HG02759 (cell line): ENCODE measurements around the gene QRICH2.
"Not testable (repeated sequence)": the region's sequence is repeated elsewhere in the genome, so short reads cannot be mapped to it uniquely, and the experiment has no call there.

ENCODE experiments used
- ATAC-seq: cut with Tn5 transposase; IDR thresholded peaks from one replicate; pipeline ENCODE4 v1.9.1; 2021; ENCODE audit warnings: mild to moderate bottlenecking, moderate library complexity; ENCODE audit not compliant: unreplicated experiment

QRICH2 gene

DNA sequence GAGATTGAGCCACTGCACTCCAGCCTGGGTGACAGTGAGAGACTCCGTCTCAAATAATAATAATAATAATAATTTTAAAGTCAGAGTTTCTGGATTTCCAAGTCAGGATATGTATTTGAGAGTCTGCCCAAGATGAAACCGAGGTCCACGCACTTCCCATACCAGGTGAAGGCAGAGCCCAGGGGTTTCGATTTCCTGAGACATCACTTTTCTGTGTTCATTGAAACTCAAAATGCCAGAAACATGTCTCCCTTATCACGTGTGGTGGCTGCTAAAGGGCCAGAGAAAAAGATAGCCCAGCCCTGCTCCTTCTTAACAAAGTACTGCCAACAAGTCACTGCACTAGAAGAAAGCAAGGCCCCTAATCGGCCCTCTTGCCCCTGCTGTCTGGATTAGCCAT lies 57.9 kb downstream of the QRICH2 start:
- ATAC-seq: no peak

DNA sequence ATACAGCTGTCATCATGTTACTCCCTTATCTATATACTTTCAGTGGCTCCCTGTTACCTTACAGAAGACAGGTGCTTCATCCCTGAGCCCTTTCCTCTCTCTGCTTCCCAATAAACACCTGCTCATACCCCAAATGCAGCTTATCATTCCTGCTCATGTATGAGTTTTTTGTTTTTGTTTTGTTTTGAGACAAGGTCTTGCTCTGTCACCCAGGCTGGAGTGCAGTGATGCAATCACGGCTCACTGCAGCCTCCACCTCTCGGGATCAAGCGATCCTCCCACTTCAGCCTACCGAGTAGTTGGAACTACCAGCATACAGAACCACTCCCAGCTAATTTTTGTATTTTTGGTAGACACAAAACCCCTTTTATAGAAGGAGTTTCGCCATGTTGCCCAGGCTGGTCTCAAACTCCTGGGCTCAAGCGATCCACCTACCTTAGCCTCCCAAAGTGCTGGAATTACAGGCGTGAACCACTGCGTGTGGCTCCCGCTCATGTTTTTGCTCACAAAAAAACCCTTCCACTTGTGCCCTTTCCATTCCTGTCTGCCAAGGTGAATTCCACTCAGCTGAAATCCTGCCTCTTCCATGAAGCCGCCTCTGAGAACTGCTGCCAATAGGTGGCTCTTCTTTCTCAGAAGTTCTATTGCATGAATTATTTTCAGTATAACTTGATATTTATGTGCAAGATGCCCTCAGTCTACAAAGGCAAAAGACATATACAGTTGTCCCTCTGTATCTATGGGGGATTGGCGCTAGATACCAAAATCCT lies 59.9 kb downstream of the QRICH2 start:
- ATAC-seq: no peak

DNA sequence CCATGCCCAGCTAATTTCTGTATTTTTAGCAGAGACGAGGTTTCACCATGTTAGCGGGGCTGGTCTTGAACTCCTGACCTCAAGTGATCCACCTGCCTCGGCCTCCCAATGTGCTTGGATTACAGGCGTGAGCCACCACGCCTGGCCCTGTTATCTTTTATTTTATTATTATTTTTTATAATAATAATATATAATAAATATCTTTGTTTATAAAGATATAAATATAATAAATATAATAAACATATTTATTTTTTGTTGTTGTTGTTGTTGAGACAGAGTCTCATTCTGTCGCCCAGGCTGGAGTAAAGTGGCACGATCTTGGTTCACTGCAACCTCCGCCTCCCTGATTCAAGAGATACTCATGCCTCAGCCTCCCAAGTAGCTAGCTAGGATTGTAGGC lies 60.8 kb downstream of the QRICH2 start:
- ATAC-seq: no peak

DNA sequence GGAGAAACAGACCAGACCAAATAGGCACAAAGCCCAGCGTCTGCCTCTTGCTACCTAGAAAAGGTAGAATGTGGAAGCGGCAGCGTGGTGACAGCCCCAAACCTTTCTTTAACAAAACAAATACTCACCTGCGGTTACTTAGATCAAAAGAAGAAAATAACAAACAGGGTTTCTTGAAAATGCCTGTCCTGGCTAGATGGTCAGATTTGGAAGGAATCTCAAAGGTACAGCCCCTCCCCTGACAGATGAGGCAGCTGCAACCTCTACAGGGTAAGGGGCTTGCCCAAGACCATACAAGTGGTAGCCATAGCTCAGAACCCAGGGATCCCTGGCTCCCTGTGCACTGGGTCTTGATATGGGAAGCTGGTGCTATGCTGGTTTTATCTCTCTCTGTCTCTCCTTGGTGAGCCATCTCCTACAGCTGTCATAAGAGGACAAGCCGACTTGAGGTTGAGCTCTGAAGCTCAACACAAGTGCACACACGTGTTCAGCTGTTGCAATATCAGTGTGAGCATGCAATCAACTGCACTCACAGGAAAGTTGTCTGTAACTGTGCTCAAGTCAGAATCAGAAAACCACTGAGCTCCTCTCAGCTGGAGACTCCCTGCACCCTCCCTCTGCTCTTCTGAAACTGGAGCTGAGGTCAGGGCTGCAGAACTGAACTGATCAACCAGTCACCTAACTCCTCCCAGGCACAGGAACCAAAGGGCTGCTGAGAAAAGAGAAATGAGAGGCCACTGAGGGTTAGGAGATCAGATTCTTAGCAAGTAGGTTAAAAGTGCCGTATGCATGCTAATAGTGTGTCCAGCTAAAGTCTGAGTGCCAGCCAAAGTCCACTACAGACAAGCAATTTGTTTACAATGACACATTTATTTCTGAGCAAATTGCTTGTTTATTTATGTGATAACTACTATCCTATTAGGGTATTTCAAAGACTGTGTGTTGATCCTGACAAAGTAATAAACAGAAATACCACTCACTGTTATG lies 61.7 kb downstream of the QRICH2 start:
- ATAC-seq: peak; percentile 96

DNA sequence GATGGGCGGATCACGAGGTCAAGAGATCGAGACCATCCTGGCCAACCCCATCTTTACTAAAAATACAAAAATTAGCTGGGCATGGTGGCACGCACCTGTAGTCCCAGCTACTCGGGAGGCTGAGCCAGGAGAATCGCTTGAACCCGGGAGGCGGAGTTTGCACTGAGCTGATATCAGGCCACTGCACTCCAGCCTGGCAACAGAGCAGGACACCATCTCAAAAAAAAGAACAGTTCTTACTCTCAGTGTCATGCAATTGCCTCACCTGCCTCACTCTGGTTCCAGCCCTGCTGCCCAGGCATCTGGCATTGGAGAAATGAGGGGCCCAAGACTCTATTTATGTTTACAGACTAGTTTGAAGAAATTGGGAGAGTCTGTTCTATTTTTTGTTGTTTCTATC lies 63.4 kb downstream of the QRICH2 start:
- not testable (repeated sequence) for ATAC-seq

DNA sequence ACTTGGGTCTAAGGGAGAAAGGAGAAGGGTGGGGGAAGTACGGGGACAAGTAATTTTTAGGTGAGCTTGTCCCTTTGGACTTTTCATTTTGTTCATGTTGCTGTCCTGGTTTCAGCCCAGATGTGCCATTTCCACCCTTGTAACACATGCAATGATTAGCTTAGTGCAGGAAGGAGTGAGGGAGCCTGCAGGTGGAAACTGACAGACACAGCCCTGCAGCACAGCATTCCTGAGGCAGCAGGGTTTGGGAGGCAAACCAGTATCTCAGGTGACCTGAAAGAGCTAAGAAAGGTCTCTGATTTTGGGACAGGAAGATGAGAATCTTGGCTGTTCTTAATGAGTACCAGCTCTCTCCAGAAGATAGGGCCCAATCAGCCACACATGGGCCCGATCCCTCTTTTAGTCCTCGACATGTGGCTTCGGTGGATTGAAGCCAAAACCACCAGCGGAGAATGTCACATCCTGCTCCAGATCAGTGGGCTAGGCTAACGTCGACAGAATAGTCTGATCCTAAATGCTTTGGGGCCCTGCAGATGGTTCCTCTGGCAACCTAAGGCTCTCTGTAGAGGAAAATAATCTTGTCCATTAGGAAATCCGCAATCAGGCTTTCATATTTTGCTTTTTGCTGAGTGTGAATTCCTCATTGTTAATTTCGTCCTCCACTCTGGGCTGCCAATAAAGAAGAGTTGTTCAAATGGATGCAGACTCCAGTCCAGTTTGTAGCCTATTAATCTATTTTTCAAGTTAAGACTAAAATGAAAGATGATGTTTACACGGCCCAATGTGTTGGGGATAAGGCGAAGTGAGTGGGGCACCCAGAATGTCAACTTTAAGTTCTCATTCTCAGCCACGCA lies 64.0 kb downstream of the QRICH2 start:
- ATAC-seq: no peak

DNA sequence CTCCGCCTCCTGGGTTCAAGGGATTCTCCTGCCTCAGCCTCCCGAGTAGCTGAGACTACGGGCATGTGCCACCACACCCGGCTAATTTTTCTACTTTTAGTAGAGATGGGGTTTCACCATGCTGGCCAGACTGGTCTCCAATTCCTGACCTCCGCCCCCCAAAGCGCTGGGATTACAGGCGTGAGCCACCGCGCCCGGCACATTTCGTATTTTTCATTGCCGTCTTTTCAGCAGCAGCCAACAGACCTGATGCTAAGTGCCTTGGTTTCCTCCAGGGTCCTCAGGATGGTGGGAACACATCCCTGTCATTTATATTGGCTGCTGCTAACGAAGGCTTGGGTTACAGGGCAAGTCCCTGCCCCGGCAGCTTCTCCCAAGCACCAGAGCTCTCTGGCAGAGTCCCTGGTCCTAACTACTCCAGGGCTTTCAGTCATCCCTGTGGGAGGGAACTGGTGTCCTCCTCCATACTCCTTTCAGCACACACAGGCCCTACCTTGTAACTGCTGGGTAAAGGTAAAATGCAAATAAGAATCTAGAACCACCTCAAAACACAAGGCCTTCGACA lies 66.3 kb downstream of the QRICH2 start:
- ATAC-seq: no peak

DNA sequence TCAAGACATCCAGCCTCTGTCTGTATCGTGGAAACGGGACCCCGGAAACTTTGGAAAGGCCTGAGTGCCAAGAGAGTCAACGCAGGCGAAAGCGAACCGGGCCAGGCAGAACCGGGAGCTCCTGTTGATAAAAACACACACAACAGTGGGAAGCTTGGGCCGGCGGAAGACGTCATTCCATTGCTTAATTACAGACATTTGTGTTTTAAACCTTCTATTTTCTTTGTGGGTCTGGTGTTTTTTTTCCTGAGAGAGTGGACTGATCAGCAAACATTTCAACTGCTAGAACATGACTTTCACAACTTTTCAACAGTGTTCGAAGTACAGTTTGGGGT lies 66.9 kb downstream of the QRICH2 start:
- no peak for ATAC-seq

DNA sequence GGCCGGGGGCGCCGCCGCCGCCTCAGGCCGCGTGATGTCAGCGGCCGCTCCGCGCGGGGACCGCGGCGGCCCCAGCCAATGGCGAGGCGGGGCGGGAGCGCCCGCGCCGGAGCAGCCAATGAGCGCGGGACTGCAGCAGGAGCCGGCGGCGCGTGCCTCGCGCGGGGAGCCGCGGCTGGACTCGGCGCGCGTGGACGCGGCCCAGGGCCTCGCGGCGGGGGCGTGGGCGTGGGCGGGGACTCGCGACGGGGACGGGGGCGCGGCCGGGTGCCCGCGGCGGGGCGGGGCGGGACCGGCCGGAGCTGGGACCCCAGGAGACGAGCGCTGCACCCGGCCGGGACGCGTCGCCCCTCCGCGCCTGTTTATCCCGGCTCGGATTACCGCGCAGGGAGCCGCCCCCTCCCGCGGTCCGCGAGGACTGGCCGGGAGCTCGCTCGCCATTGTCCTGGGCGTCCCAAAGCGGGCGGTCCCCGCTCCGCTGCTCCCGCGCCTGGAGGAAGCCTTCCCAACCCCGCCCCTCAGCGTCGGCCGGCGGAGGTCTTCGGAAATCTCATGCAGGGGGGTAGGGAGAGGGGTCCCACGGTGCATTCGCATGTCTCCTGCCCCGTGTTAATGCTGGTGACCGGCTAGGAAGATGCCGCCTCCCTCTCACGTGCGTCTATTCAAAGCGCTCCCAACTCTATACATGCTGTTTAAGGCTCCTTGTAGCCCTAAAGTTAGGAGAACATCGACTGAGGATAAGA lies 67.4 kb downstream of the QRICH2 start, which contains the start of gene RNF157:
Gene RNF157, minus strand, starts transcription at position 33 of the 743 bp plus-strand sequence. CDS start 253 bp downstream, outside the sequence.
- peak; percentile 78 for ATAC-seq

DNA sequence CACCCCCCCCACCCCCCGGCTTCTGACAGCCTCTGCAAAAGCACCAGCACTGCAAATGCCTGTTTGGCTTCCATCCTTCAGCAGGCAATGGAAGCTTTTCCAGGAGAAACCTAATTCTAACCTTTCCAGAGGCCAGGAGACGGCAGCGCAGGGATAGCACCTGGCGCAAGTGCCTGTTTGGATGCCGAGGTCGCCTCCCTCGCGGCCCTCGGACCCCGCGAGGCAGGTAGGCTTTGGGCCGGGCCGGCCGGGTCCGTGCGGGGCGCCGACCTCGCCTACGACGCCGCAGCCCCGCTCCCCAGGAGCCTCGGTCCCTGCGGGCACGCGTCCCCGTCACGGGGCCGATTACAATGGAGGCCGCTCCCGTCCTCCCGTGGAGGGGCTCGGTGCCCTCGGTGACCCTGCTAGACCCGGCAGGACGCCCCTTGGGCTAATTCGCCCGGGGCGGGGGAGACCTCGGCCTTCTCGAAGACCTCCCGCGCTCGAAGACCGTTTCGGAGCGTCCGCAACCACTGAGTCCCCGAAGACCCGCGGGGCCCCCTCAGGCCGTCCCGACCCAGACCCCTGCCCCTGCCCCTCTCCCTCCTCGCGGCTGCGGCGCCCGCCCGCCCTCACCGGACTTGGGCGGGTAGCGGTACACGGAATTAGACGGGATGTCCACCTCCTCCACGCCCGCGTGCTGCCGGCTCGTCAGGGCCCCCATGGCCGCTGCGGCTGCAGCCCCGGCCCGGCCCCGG lies 68.4 kb downstream of the QRICH2 start:
- ATAC-seq: no peak

DNA sequence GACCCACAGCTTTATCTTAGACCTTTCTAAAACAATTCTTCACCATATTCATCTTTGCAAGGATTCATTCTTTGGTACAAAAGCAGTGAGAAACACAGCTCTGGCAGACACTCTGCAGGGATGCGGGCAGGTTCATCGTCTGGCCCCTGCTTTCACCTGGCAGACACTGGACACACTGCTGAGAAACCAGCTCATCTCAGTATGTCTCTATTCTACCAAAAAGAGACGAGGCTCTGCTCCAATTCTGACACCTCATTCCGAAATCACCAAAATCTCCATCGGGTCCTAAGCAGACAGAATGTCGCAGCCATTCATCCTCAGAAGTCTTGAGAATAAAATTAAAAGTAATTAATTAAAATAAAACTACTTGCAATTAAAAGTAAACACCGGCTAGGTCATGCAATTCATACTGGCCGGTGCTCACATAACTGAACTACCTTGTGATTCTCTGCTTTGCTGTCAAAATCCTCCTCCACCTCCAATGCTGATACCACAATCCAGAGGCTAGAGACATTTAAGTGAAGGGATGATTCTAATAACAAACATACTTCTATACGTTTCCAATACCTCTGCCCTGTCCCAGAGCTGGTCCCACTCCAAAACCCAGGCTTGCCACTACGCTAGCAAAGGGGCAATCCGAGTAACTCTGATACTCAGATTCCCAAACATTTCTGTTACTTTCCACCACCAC lies 69.1 kb downstream of the QRICH2 start:
- ATAC-seq: no peak

DNA sequence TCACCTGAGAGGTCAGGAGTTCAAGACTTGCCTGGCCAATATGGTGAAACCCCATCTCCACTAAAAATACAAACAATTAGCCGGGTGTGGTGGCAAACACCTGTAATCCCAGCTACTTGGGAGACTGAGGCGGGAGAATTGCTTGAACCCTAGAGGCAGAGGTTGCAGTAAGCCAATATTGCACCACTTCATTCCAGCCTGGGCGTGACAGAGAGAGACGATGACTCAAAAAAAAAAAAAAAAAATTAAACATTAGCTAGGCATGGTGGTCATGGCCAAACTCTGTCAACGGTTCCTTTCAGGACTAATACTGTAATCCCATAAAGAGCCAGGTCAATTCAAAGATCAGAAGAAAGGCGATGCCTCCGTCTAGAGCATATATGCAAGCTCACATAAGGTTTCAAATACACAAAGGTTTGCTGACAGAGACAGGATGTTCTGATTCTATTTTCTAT lies 70.2 kb downstream of the QRICH2 start:
- no peak for ATAC-seq

DNA sequence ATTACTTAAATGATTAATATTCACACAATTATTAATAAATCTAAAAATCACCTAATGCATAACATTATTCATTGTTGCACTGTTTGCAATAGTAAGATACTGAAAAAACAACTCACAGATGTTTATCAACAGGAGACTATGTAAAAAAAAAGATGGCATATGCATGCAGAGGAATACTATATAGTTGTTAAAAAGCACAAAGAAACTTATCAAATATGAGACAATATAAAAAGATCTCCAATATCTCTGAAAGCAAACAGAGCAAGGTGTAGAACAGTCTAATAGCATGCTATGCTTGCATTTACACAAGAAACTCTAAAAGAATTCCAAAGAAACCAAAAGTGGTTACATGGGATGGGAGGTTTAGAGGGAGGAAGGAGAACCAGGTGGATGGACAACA lies 71.5 kb downstream of the QRICH2 start:
- no peak for ATAC-seq

DNA sequence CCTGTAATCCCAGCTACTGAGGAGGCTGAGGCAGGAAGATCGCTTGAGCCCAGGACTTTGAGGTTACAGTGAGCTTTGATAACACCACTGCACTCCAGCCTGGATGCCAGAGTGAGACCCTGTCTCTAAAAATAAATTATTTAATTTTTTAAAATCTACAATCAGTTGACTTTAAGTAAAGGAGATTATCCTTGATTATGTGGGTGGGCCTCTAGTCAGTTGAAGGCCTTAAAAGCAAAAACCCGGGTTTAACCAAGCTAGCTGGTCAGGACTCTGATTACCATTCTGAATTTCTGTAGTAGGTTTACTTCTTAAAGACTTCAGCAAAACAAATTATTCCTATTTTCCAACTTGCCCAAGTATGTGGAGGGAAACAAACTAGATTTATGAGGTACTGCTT lies 72.2 kb downstream of the QRICH2 start:
- no peak for ATAC-seq

DNA sequence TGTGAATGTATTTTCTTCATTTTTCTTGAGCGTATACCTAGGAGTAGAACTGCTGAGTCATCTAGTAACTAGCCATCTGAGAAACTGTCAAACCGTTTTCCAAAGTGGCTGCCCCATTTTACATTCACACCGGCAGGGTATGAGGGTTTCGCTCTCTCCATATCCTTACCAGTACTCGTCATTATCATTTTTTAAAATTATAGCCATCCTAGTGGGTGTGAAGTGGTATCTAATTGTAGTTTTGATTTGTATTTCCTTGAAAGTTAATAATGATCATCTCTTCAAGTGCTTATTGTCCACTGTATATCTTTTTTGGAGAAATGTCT lies 73.8 kb downstream of the QRICH2 start:
- ATAC-seq: no peak

DNA sequence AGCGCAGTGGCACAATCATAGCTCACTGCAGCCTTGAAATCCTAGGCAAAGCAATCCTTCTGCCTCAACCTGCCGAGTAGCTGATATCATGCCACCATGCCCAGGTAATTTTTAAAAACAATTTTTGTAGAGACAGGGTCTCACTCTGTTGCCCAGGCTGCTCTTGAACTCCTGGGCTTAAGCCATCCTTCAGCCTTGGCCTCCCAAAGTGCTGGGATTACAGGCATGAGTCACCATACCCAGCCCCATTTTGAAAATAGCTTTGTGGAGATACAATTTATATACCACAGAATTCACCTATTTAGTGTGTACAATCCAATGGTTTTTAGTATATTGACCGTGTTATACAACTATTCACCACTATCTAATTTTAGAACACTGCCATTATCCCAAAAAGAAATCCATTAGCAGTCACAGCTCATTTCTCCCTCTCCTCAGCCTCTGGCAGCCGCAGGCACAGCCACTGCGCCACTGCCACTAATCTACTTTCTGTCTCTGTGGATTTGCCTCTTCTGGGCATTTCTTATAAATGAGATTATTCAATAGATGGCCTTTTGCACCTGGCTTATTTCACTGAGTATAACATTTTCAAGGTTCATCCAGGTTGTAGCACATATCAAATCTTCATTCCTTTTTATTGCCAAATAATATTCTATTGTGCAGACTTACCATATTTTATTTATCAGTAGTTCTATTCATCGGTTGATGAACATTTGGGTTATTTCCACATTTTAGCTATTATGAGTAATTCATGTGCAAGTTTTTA lies 74.3 kb downstream of the QRICH2 start:
- no peak for ATAC-seq

DNA sequence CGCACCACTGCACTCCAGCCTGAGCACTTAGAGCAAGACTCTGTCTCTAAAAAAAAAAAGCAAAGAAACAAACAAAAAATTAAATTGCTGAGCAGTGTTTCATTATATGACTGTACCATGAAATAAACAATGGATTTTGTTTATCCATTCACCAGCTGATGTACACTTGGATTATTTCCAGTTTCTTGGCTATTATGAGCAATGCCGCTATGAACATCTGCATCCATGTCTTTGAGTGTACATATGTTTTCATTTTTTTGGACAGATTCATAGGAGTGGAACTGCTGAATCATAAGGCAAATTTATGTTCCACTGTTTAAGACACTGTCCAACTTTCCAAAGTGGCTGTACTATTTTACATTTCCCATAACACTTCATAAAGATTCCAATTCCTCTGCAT lies 75.7 kb downstream of the QRICH2 start:
- no peak for ATAC-seq

DNA sequence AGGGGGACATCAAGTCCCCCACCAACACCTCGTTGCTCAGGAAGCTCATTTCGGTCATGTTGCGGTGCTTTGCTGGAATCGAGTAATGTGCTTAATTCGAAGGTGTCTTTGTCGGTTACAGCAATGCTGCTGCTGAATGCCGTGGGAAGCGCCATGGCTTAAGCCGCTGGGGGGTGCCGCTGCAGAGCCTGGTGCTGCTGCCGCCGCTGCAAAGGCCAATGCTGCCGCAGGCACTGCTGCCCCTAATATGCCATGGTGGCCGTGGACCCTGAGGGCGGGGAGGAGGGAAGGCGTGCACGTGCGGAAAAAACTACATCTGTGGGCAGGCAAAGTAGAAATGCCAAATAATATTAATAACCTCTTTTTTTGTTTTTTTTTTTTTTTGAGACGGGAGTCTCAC lies 81.3 kb downstream of the QRICH2 start:
- not testable (repeated sequence) for ATAC-seq
